Skeletal muscle satellite cell (primary cell): ENCODE measurements around the gene AHI1.

Experiments
- H3K27me3 ChIP-seq: 2 replicates; pipeline ENCODE4 v1.7.0; 2013; ENCODE audit warnings: low read length; ENCODE audit not compliant: control insufficient read depth, insufficient read depth
- H3K36me3 ChIP-seq: 2 replicates; pipeline ENCODE4 v1.7.0; 2013; ENCODE audit warnings: mild to moderate bottlenecking, control low read depth, low read length; ENCODE audit not compliant: insufficient read depth
- H3K4me1 ChIP-seq: 2 replicates; pipeline ENCODE4 v1.7.0; 2013; ENCODE audit warnings: low read length; ENCODE audit not compliant: control insufficient read depth, insufficient read depth
- H3K4me2 ChIP-seq: 2 replicates; pipeline ENCODE4 v1.7.0; 2013; ENCODE audit warnings: mild to moderate bottlenecking, low read length
- H3K4me3 ChIP-seq: 2 replicates; pipeline ENCODE4 v1.7.0; 2013; ENCODE audit warnings: low read length
- H3K9ac ChIP-seq: 2 replicates; pipeline ENCODE4 v1.7.0; 2013; ENCODE audit warnings: mild to moderate bottlenecking, low read depth, low read length, moderate library complexity
- H3K9me3 ChIP-seq: replicated peaks from 2 replicates; pipeline ENCODE4 v1.7.0; 2013; ENCODE audit warnings: mild to moderate bottlenecking, control low read depth, low read length

The AHI1 gene

GRCh38 chr6:135282395-135282794 is 215.1 kb downstream of the AHI1 start:
- H3K27me3 ChIP-seq: no peaks in the 10 kb centered on the region
- H3K9ac ChIP-seq: no peak overlapping the region
- no peaks in the 10 kb centered on the region for H3K4me1 ChIP-seq
- H3K9me3 ChIP-seq: no peaks in the 10 kb centered on the region
- no peak overlapping the region for H3K4me2 ChIP-seq
- no peak overlapping the region for H3K4me3 ChIP-seq
- H3K36me3 ChIP-seq: peaks cover 10% of the 10 kb centered on the region

- Histone ChIP-seq H3K9me3 (no peaks in the 10 kb centered on the region), H3K36me3 (peaks cover 5% of the 10 kb centered on the region), H3K4me2 (no peak overlapping the region), H3K4me1 (no peaks in the 10 kb centered on the region), H3K27me3 (no peaks in the 10 kb centered on the region), H3K4me3 (no peak overlapping the region), H3K9ac (no peak overlapping the region)
Observed at GRCh38 chr6:135281964-135282363, 215.6 kb downstream of the AHI1 start.

GRCh38 chr6:135281227-135281626 is 216.3 kb downstream of the AHI1 start:
- Histone ChIP-seq H3K9ac (no peak overlapping the region), H3K27me3 (no peaks in the 10 kb centered on the region), H3K36me3 (peaks cover 3% of the 10 kb centered on the region), H3K4me2 (no peak overlapping the region), H3K4me3 (no peak overlapping the region), H3K9me3 (no peaks in the 10 kb centered on the region), H3K4me1 (no peaks in the 10 kb centered on the region)

- Histone ChIP-seq H3K36me3 (no peaks in the 10 kb centered on the region), H3K4me2 (no peak overlapping the region), H3K9ac (no peak overlapping the region), H3K4me1 (no peaks in the 10 kb centered on the region), H3K4me3 (no peak overlapping the region), H3K27me3 (no peaks in the 10 kb centered on the region), H3K9me3 (no peaks in the 10 kb centered on the region)
Observed at GRCh38 chr6:135280375-135281136, 217.0 kb downstream of the AHI1 start.

- H3K36me3 ChIP-seq: no peaks in the 10 kb centered on the region
- peaks cover 8% of the 10 kb centered on the region for H3K4me1 ChIP-seq
- no peak overlapping the region for H3K4me3 ChIP-seq
- no peaks in the 10 kb centered on the region for H3K9me3 ChIP-seq
- no peaks in the 10 kb centered on the region for H3K27me3 ChIP-seq
- no peak overlapping the region for H3K9ac ChIP-seq
- H3K4me2 ChIP-seq: no peak overlapping the region
Observed at GRCh38 chr6:135277422-135277821, 220.1 kb downstream of the AHI1 start.

- H3K4me2 ChIP-seq: peak overlapping the region; percentile 48
- no peak overlapping the region for H3K4me3 ChIP-seq
- peaks cover 8% of the 10 kb centered on the region for H3K4me1 ChIP-seq
- H3K9ac ChIP-seq: no peak overlapping the region
- no peaks in the 10 kb centered on the region for H3K9me3 ChIP-seq
- no peaks in the 10 kb centered on the region for H3K36me3 ChIP-seq
- H3K27me3 ChIP-seq: no peaks in the 10 kb centered on the region
Observed at GRCh38 chr6:135274561-135275293, 222.8 kb downstream of the AHI1 start.

- Histone ChIP-seq H3K4me2 (no peak overlapping the region), H3K4me3 (no peak overlapping the region), H3K27me3 (no peaks in the 10 kb centered on the region), H3K36me3 (no peaks in the 10 kb centered on the region), H3K9ac (no peak overlapping the region), H3K9me3 (no peaks in the 10 kb centered on the region), H3K4me1 (peaks cover 8% of the 10 kb centered on the region)
Observed at GRCh38 chr6:135271626-135272025, 225.9 kb downstream of the AHI1 start.

GRCh38 chr6:135270676-135271536 is 226.6 kb downstream of the AHI1 start:
- Histone ChIP-seq H3K4me1 (peaks cover 8% of the 10 kb centered on the region), H3K4me3 (no peak overlapping the region), H3K36me3 (no peaks in the 10 kb centered on the region), H3K9me3 (no peaks in the 10 kb centered on the region), H3K4me2 (no peak overlapping the region), H3K27me3 (no peaks in the 10 kb centered on the region), H3K9ac (no peak overlapping the region)

GRCh38 chr6:135269481-135269891 is 228.1 kb downstream of the AHI1 start:
- Histone ChIP-seq H3K9me3 (no peaks in the 10 kb centered on the region), H3K27me3 (no peaks in the 10 kb centered on the region), H3K4me1 (no peaks in the 10 kb centered on the region), H3K4me3 (no peak overlapping the region), H3K4me2 (no peak overlapping the region), H3K9ac (no peak overlapping the region), H3K36me3 (no peaks in the 10 kb centered on the region)

GRCh38 chr6:135268740-135269139 is 228.8 kb downstream of the AHI1 start:
- no peak overlapping the region for H3K9ac ChIP-seq
- no peaks in the 10 kb centered on the region for H3K9me3 ChIP-seq
- H3K36me3 ChIP-seq: no peaks in the 10 kb centered on the region
- H3K27me3 ChIP-seq: no peaks in the 10 kb centered on the region
- no peak overlapping the region for H3K4me2 ChIP-seq
- no peak overlapping the region for H3K4me3 ChIP-seq
- no peaks in the 10 kb centered on the region for H3K4me1 ChIP-seq

- Histone ChIP-seq H3K4me3 (no peak overlapping the region), H3K9ac (no peak overlapping the region), H3K36me3 (no peaks in the 10 kb centered on the region), H3K27me3 (no peaks in the 10 kb centered on the region), H3K4me2 (no peak overlapping the region), H3K9me3 (no peaks in the 10 kb centered on the region), H3K4me1 (no peaks in the 10 kb centered on the region)
Observed at GRCh38 chr6:135268263-135268662, 229.3 kb downstream of the AHI1 start.
